SU-DHL-6 (cell line): Measurements from ENCODE around the gene PRKAR1B.
"Not testable (repeated sequence)": the region's sequence is repeated elsewhere in the genome, so short reads cannot be mapped to it uniquely, and the experiment has no call there.

Source experiments
- H2AFZ ChIP-seq: fragments of 200-600 bp; sonication (generic); 2 replicates; pipeline ENCODE4 v1.6.1; 2014; ENCODE audit warnings: low read depth, mild to moderate bottlenecking, moderate library complexity, mixed read lengths, antibody characterized with exemption, low read length; ENCODE audit not compliant: severe bottlenecking
- H3F3A ChIP-seq: fragments of 200-600 bp; shearing (Covaris generic); 2 replicates; pipeline ENCODE4 v1.6.0; 2016; ENCODE audit warnings: antibody characterized with exemption, mild to moderate bottlenecking; ENCODE audit not compliant: insufficient read depth
- H3K27ac ChIP-seq: fragments of 200-600 bp; sonication (generic); 2 replicates; pipeline ENCODE4 v1.5.1; 2016; ENCODE audit warnings: low read depth, mild to moderate bottlenecking, low read length, moderate library complexity, mixed read lengths
- H3K27me3 ChIP-seq: fragments of 200-600 bp; sonication (generic), shearing (Covaris generic); 2 replicates; pipeline ENCODE4 v1.6.0; 2014; ENCODE audit warnings: mild to moderate bottlenecking, low read length
- H3K36me3 ChIP-seq: fragments of 200-600 bp; sonication (generic); 2 replicates; pipeline ENCODE4 v1.6.1; 2014; ENCODE audit warnings: mild to moderate bottlenecking, low read length, mixed read lengths
- H3K4me2 ChIP-seq: fragments of 300-600, 200-600 bp; shearing (Covaris generic), sonication (generic); 2 replicates; pipeline ENCODE4 v1.6.0; 2014; ENCODE audit warnings: low read length, low read depth, mild to moderate bottlenecking; ENCODE audit not compliant: poor library complexity, severe bottlenecking
- H3K4me3 ChIP-seq: fragments of 200-600 bp; sonication (generic); 2 replicates; pipeline ENCODE4 v1.5.1; 2014; ENCODE audit warnings: antibody characterized with exemption, low read length, mild to moderate bottlenecking, mixed read lengths; ENCODE audit not compliant: insufficient read depth, poor library complexity, severe bottlenecking
- H3K79me2 ChIP-seq: fragments of 200-600 bp; sonication (generic); 2 replicates; pipeline ENCODE4 v1.6.1; 2014; ENCODE audit warnings: mild to moderate bottlenecking, low read length, moderate library complexity; ENCODE audit not compliant: insufficient read depth
- H3K9ac ChIP-seq: fragments of 200-600 bp; sonication (generic); 2 replicates; pipeline ENCODE4 v1.7.0; 2014; ENCODE audit warnings: mild to moderate bottlenecking, low read length
- H3K9me2 ChIP-seq: fragments of 200-600 bp; sonication (generic); replicated peaks from 2 replicates; pipeline ENCODE4 v1.6.1; 2014; ENCODE audit warnings: low read length; ENCODE audit not compliant: insufficient read depth
- H3K9me3 ChIP-seq: fragments of 200-600 bp; sonication (generic); 2 replicates; pipeline ENCODE4 v1.6.1; 2014; ENCODE audit warnings: low read length, mixed read lengths; ENCODE audit not compliant: insufficient read depth
- H4K20me1 ChIP-seq: fragments of 200-600 bp; sonication (generic); 2 replicates; pipeline ENCODE4 v1.6.1; 2014; ENCODE audit warnings: low read depth, mild to moderate bottlenecking, antibody characterized with exemption, low read length, moderate library complexity, mixed read lengths
- EZH2phosphoT487 ChIP-seq: fragments of 200-600 bp; sonication (generic), shearing (Covaris generic); conservative IDR thresholded peaks from 2 replicates; pipeline ENCODE4 v1.6.1; 2018; ENCODE audit warnings: mild to moderate bottlenecking, antibody characterized with exemption, low read length, moderate library complexity, mixed read lengths
- TF ChIP-seq, protein P1 (sequence below): fragments of 200-600 bp; sonication (generic); IDR thresholded peaks from one replicate; pipeline ENCODE4 v1.5.1; 2017; ENCODE audit warnings: antibody characterized with exemption, mild to moderate bottlenecking, low read length, moderate library complexity; ENCODE audit not compliant: insufficient read depth, poor library complexity, severe bottlenecking

Gene PRKAR1B

GRCh38 chr7:613442-614140 is 113.5 kb downstream of the PRKAR1B start:
- no peaks in the 10 kb centered on the region for H3K9me3 ChIP-seq
- H3K27ac ChIP-seq: no peak overlapping the region
- TF ChIP-seq, protein P1, sequence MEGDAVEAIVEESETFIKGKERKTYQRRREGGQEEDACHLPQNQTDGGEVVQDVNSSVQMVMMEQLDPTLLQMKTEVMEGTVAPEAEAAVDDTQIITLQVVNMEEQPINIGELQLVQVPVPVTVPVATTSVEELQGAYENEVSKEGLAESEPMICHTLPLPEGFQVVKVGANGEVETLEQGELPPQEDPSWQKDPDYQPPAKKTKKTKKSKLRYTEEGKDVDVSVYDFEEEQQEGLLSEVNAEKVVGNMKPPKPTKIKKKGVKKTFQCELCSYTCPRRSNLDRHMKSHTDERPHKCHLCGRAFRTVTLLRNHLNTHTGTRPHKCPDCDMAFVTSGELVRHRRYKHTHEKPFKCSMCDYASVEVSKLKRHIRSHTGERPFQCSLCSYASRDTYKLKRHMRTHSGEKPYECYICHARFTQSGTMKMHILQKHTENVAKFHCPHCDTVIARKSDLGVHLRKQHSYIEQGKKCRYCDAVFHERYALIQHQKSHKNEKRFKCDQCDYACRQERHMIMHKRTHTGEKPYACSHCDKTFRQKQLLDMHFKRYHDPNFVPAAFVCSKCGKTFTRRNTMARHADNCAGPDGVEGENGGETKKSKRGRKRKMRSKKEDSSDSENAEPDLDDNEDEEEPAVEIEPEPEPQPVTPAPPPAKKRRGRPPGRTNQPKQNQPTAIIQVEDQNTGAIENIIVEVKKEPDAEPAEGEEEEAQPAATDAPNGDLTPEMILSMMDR: no peak
- TF ChIP-seq EZH2phosphoT487: no peak
- H2AFZ ChIP-seq: no peak overlapping the region
- H3K79me2 ChIP-seq: no peaks in the 10 kb centered on the region
- H4K20me1 ChIP-seq: no peaks in the 10 kb centered on the region
- no peaks in the 10 kb centered on the region for H3K27me3 ChIP-seq
- H3K4me2 ChIP-seq: no peak overlapping the region
- H3K4me3 ChIP-seq: no peak overlapping the region
- H3K36me3 ChIP-seq: no peaks in the 10 kb centered on the region
- H3K9me2 ChIP-seq: no peaks in the 10 kb centered on the region
- no peaks in the 10 kb centered on the region for H3F3A ChIP-seq
- H3K9ac ChIP-seq: no peak overlapping the region

GRCh38 chr7:611837-612236 is 115.2 kb downstream of the PRKAR1B start:
- H3K9me3 ChIP-seq, H2AFZ ChIP-seq, H3F3A ChIP-seq, H3K27me3 ChIP-seq, H4K20me1 ChIP-seq, H3K4me3 ChIP-seq, H3K79me2 ChIP-seq, H3K9me2 ChIP-seq, H3K27ac ChIP-seq, H3K4me2 ChIP-seq, H3K36me3 ChIP-seq, H3K9ac ChIP-seq: not testable (repeated sequence)

- H3K27ac ChIP-seq: no peak overlapping the region
- no peak overlapping the region for H2AFZ ChIP-seq
- no peaks in the 10 kb centered on the region for H3K27me3 ChIP-seq
- H3K36me3 ChIP-seq: no peaks in the 10 kb centered on the region
- no peaks in the 10 kb centered on the region for H3K9me2 ChIP-seq
- H3F3A ChIP-seq: no peaks in the 10 kb centered on the region
- H4K20me1 ChIP-seq: no peaks in the 10 kb centered on the region
- no peak overlapping the region for H3K9ac ChIP-seq
- H3K4me2 ChIP-seq: no peak overlapping the region
- no peaks in the 10 kb centered on the region for H3K9me3 ChIP-seq
- no peak overlapping the region for H3K4me3 ChIP-seq
- no peak for TF ChIP-seq EZH2phosphoT487
- TF ChIP-seq, protein P1: no peak
- H3K79me2 ChIP-seq: no peaks in the 10 kb centered on the region
Observed at GRCh38 chr7:611281-611810, 115.7 kb downstream of the PRKAR1B start.

- H3K36me3 ChIP-seq: no peaks in the 10 kb centered on the region
- no peak for TF ChIP-seq EZH2phosphoT487
- TF ChIP-seq, protein P1: no peak
- H3K9me2 ChIP-seq: no peaks in the 10 kb centered on the region
- H3K79me2 ChIP-seq: no peaks in the 10 kb centered on the region
- H2AFZ ChIP-seq: no peak overlapping the region
- H3K4me3 ChIP-seq: no peak overlapping the region
- no peaks in the 10 kb centered on the region for H3F3A ChIP-seq
- H3K4me2 ChIP-seq: no peak overlapping the region
- no peaks in the 10 kb centered on the region for H3K27me3 ChIP-seq
- no peak overlapping the region for H3K27ac ChIP-seq
- H4K20me1 ChIP-seq: no peaks in the 10 kb centered on the region
- H3K9ac ChIP-seq: no peak overlapping the region
- no peaks in the 10 kb centered on the region for H3K9me3 ChIP-seq
Observed at GRCh38 chr7:610531-611280, 116.4 kb downstream of the PRKAR1B start.
